Germinal center (tissue), 1 donor: ENCODE measurements around the gene KLHL29.
A peak's percentile ranks its signal among the peaks of the same experiment; 100 is the strongest.

Source experiments
- DNase-seq: peaks from one replicate; pipeline ENCODE4 v3.0.0; 2012; ENCODE audit warnings: mixed read lengths, low spot score

Gene KLHL29

DNA sequence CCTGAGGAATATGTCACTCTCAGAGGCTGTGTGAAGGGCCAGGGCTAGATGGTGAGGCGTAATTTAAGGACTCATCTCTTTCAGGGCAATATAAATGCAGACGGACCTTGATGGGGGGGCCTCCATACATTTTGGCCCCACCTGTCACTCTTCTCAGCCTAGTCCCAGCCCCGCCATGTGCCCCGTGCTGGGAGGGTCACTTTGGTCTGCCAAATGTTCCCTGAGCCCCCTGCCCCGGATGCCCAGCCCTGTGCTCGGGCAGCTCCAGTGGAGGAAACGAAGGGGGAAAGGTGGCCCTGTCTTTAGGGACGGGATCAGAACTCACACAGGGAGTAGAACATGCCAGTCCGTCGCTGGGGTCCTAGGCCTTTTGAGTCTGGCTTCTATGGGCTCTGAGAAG is 168.6 kb downstream of the KLHL29 start:
- no peak for DNase-seq

DNA sequence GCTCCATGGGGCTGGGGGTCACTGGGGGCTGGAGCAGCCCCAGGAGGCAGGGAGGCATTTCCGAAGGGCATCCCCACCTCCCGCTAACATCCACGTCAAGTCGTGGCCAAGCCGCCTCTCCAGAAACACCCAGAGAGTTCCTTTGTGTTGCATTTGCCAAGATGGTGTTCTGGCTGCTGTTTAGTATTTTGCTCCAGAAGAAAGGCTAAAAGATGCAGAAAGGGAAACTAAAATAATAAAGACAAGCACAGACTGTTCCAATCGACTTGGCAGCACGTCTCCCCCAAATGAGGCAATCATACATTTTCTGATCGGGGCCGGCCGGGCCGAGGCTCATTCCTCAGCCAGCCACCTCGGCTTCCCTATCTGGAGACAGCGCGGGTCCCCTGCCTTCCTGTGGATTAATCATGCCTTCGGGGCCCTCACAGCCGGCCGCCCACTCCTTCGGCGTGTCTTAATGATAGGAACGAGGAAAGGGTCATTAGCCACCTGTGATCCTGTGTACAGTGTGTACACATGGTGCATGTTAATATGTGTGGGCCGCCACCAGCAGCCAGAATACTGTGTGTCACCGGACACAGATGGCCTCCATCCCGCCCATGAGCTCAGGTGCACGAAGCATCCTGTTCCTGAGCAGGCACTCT is 169.2 kb downstream of the KLHL29 start:
- no peak for DNase-seq

DNA sequence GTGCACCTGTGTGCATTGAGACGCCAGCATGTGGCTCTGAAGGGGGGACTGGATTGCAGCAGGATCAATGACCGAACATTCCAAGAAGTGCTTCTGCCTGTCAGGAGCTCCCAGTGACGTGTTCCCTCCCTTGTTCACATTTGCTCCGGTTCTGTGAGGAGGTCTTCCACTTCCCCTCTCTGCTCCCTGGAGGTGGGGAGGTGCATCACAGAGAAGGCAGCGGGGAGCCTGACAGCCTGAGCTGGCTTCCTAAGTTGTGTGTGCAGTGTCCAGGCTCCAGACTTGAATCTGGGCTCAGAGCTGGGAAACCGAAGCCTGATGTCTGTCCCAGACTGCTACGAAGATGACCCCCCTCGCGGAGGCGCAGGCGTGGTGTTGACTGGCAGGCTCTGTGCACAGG is 171.0 kb downstream of the KLHL29 start:
- no peak for DNase-seq

DNA sequence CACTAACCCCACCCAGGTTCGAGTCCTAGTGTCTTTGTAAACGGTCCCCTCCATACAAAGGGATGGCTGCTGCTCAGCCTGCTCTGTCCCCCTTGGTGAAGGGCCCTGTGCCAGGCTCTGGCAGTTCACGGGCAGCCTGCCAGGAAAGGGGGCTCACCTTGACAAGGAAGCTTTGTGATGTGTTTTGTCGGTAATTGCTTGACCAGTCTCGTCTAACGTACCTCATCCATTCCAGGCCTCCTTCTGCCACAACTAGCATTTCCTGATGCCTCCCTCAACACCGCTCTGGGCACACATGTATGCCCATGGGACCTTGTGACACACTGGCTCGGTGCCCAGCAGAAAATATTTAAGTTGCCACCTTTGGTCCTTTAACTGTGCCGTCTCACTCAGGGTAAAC is 171.9 kb downstream of the KLHL29 start:
- no peak for DNase-seq

DNA sequence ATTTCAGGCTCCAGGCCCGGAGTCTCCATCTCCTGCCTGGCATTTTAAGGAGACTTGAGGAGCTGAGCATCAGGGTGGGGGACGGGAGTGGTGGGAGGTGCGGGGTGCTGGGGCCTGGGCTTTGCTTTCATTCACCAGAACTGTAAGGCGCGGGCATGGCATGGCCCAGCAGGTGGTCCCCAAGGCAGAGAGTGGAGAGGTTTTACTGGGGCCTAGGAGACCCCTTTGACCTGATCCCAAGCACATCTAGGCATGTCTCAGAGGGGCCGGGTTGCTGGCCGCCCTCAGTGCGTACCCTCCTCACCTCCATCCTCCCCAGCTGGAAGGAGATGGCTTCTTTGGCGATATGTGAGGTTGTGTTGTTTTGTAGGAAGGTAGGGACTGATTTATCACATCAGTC is 172.5 kb downstream of the KLHL29 start:
- no peak for DNase-seq

DNA sequence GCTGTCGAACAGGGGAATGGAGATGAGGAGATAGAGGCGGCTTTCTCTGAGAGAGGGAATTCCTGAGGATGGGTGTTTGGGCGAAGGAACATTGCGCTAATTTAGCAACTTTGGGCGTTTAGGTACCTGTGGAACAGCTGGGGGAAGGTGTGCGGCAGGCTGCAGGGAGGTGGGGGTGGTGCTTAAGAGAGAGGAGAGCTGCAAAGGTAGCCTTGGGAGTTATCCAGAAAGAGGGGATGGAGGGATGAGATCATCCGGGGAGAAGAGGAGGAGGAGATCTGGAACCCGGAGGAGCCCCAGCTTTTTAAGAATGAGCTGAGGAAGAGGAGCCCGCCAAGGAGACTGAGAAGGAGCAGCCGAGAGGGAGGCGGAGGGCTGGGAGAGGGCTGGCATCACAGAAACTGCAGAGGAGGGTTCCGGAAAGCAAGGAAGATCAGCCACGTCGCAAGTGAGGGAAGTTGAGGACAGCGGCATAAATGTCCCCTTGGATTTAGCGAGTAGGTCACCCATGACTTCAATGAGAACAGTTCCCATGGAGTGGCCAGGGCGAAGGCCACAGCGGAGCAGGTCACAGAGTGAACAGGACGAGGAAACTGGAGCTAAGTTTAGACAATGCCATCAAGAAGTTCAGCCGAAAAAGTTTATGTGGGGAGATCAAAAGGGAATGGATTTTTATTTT is 174.7 kb downstream of the KLHL29 start:
- no peak for DNase-seq

DNA sequence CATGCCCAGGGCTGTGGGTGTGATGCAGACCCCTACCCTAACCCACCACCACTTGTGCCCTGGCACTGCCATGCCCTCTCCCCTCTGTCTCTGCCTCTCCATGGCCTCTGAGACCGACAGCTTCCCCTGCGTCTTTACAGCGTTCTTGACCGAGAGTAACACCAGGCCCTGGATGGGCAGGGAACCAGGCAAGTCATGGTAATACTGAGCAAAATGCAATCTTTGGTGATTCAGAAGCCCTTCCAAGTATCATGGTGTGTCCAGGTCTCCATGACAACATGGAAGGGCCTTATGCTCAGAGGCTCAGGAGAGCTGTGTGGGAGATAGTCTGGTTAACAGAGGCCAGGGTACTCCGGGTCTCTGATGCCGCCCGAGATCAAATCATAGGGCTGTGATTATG is 176.1 kb downstream of the KLHL29 start:
- no peak for DNase-seq

DNA sequence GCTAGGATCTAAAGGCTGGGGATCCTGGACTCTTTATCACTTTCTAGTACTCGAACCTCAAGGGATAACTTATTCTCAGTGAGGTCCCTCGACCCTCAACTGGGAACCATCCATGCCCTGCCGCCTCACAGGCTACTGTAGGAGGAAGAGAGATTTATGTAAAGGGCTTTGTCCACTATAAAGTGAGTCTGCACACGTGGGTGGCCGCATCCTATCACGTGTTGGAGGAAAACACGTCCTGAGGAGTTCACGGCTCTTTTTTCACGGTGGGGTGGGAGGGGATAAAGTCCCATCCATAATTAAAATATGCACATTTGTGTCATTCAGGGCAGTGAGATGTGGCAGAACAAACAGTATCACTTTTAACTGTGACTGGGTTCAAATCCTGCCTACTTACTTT is 176.6 kb downstream of the KLHL29 start:
- no peak for DNase-seq

DNA sequence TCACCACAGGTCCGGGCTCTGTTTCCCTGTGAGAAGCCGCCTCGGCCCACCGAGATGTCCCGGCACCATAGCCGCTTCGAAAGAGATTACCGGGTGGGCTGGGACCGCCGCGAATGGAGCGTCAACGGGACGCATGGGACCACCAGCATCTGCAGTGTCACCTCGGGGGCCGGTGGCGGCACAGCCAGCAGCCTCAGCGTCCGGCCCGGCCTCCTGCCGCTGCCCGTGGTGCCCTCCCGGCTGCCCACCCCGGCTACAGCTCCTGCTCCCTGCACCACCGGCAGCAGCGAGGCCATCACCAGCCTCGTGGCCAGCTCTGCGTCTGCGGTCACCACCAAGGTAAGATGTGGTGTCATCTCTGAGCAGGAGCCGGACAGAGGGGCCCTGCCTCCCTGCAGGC is 177.2 kb downstream of the KLHL29 start:
- DNase-seq: no peak

DNA sequence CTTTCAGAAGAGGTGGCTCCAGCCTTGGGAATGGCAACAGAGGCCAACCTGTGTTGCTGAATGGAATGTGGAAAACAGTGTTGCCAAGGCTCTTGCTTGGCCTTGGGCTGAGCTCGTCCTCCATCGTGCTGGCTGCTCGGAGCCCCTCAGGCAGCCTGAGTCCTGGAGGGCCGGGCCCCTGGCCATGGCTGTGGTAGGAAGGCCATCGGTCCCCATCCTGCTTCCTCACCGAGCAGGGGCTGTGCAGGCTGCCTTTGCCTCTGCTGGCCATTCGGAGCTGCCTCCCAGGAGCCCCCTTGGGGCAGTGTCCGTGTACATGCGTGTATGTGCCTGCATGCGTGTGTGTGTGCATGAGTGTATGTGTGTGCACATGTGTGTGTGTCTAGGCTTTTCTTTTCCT is 178.2 kb downstream of the KLHL29 start:
- DNase-seq: no peak

DNA sequence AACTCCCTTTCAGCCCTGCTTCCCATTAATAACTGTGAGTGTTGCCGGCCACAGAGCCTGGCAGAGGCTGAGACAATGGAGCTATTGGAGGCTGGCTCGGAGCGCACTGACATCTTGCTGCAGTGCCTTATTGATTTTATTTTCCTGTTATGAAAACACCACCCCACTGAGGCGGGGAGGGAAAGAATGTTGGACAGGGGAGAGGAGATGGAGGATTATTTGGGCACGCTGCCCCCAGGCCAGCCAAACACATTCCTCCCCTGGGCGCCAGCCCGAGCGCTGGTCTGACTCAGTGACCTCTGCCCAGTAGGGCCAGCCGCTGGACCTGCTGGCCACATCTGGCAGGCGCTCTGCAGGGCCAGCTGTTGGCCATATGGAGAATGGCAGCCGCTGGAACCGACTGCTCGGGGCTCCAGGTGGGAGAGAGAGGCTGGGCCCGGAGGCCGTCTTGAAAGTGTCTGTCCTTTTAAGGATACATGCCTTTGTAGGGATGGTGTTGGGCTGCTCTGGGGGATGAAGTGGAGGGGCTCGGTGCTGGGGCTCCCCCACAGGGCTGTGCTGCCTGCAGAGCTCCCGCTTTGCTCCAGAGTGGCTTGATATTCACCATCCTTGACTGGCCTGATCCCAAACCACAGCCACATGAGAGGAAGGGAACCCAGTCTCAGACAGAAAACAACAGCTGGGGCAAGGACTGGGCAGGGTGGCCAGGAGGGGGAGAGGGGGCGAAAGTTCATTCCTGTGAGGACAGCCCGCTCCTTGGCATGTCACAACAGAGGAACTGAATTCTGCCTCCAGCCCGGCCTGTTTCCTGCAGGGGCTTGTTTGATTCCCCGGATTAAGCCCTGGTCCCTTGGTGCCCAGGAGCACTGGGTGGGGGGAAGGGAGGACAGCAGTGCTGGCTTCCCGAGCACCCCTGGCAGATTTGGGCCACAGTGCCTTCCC is 179.0 kb downstream of the KLHL29 start:
- no peak for DNase-seq

DNA sequence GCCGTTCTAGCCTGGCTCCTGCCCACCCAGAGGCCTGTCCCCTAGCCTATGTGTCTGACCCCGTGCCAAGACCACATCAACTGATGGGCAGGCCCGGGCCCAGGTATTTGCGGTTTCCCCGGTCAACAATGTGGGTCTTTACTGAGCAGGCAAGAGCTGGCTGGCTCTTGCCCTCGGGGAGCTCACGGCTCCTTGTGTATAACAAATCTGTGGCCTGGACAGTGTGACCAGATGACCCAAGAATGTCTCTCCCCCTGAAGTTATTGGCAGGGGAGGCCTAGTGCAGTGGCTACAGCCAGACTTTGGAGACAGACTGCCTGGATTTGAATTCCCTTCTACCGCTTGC is 179.6 kb downstream of the KLHL29 start:
- DNase-seq: no peak

DNA sequence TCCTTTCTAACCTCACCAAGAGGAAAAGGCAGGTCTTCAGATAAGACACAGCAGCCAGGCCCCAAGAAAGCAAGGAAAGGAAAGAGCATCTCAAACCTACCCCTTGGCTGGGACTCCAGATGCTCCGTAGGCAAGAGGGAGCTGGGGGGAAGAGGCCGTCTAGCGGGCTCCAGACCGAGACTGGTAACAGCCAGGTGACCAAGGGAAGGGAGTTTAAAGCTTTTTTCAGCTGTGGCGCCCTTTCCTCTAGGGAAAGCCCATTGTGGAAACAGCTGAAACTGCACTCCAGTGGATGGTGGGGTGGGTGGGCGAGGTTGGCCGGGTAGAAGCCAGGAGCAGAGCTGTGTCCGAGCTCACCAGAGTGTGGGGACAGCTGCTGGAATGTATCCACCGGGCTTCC is 180.4 kb downstream of the KLHL29 start:
- DNase-seq: no peak

DNA sequence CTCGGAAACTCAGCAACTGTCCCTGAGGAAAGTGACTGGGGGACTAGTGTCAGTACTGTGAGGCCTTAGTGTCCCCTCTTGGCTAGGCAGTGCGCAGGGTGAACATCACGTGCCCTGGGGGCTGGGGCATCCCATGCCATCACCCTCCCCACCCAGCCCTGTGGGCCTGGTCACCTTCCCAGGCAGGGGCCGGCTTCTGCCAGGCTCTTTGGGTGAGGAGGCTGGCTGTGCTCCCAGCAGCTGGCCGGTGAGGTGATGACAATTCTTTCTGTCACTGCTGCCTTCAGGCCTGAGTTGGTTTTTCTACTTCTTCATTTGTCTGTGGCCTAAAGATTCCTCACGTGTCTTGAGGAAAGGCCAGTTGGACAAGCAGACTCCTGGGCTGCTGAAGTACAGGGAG is 180.8 kb downstream of the KLHL29 start:
- DNase-seq: no peak

DNA sequence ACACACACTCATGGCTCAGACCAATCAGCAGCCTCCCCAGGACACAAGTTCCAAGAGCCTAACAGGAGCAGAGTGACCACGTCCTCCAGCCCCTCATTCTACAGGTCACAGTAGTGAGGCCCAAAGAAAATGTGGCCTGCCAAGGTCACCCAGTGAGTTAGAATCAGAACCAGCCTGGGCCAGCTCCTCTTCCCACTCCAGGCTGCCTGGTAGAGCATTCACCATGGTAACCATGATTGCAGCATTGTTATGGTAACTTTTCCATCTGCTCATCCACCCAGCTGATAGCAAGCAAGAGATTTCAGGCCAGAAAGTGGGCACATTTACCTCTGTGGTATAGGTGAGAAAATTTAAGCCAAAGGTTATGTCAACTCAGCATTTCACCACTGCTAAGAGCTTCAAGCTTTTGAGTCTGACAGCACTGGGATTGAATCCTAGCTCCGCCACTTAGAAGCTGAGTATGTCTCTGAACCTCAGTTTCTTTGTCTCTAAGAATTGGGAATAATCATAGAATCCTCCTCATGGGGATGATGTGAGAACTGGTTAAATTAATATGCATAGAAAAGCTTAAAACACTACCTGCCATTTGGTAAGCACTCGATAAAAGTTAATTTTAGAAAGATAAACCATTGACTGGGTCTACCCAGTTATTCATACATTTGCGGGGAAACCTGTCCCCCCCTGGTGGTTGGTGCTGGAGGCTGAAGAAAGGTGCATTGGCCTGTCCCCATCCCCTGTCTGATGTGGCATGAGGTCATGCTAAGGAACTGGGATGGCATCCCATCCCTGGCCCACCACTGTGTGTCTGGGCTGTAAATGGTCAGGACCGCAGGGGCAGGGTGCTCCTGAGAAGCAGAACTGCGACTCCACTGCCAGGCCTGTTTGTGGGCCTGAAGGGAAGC is 181.5 kb downstream of the KLHL29 start:
- peak; percentile 41 for DNase-seq

DNA sequence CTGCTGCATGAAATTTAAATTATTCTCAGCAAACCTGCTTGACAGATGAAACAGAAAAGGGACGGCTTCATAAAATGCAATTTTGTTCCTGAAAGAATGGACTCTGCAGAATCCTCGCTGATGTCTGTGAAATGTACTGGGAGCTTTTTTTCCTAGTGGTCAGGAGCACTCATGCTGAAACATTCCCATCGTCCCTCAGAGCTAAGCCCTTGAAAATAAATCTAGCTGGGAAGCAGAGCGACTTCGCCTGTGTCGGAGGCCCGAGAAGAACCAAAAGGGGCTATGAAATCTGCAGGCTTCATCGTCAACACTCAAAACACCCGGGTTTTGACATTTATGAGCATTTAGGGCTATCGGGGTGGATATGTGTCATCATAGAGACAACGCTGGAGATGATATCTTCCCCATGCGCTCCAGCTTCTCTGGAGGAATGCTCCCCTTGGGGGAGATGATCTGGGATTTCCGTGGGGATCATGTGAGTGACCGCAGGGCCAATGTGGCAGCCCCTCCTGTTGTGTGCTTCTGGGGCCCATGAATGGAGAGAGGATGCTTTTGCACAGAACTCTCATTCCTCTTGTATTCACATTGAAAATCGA is 182.3 kb downstream of the KLHL29 start:
- no peak for DNase-seq

DNA sequence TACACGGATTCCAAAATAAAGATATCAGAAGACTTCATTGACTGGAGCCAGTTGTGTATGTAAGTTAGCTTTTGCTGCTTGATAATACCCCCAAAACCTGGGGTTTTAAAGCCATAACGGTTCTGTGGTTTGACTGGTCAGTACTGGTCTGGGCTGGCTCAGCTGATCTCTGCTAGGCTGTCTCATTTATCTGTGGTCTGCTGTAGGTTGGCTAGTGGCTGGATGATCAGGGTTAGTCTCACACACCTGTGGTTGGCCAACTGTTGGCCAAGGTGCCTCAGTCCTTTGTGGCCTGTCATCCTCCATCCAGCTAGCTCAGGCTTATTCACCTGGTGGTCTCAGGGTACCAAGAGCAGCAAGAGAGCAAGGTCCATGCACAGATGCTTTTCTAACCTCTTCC is 183.2 kb downstream of the KLHL29 start:
- no peak for DNase-seq

DNA sequence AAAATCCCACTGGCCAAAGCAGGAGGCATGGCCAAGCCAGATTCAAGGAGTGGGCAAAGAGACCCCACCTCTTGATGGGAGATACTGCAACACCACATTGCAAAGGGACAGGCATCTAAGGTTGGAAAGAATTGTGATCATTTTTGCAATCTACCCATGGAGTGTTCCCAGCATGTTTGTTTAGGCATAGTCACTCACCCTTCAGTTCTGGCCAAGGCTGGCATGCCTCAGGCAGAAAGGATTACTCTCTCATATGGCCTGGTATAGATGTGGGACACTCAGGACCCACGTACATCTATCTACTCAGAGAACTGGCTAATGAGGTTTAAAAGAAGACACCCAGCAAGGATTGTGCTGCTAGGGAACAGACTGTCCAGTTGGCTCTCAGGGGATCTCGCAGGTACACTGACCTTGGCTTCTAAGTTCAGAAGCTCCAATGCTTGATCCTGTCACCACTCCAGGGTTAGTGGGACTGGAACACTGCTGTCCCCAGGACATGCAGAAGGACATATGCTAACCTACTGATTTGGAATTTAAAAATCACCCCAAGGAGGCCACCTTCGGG is 183.7 kb downstream of the KLHL29 start:
- no peak for DNase-seq

DNA sequence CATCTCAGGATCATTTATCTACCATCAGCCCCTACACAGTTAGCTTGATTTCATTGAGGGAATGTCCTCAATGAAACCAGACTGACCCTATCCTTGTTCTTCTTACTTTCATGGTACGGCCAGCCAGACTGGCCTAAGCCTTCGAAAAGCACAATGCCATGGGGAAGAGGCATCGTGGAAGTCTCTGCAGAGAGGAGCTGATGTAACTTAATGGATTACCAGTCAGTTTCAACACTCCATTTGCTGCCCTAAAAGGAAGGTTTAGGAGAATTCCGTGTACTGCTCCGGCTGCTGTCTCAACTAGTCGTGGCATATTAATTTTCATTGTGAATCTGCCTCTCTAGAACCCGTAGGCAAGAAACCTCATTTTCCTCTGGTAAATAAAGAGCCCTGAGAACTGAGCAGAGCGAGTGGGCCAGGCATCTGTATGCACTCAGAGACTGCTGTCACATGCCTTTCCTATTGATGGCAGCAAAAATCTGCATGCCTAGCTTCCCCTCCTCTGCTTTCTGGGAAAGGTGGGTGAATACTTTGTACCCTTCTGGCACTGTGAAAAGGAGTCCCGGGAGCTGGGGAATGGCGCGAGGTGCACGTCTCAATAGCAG is 184.9 kb downstream of the KLHL29 start:
- DNase-seq: no peak

DNA sequence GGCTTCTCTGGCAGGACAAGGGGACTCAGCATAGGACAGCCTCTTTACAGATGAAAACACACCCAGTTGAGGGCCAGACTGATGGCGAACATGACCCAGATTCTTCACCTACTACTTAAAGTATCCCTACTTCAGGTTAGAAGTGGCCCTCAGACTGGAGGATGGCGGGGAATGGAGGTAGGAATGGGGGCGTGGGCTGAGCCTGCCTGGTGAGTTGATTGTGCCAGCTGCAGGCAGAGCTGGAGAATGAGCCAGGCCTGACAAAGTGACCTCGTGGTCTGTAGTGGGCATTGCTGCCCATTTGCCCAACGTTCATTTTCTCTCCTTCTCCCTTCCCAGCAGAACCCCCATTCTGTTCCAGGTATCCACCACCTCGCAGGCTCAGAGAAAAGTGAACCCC is 186.1 kb downstream of the KLHL29 start:
- no peak for DNase-seq
